ENCODE data around the gene GPAT3.

GRCh38 chr4:83548151-83548905 is 12.4 kb downstream of the GPAT3 start:
- TF ChIP-seq CTCF (IDR thresholded peaks at IDR 0.05) (no peak), POLR2AphosphoS5 (IDR thresholded peaks at IDR 0.05) (peak in 2 of 3 donors; percentile 74 to 93), POLR2A (IDR thresholded peaks at IDR 0.05) (no peak)
